CD4-positive, alpha-beta T cell (primary cell): ENCODE measurements around the gene TRIM67. TPM values are rescaled to one million over a fixed set of nuclear protein-coding genes. Genes with fewer than 3 reads are reported as not detected.

Source experiments
- ATAC-seq: fragments of 200-7000 bp; cut with Tn5 transposase; one replicate; pipeline ENCODE4 v1.10.0; 2022; ENCODE audit warnings: mild to moderate bottlenecking; ENCODE audit not compliant: poor library complexity
- CTCF ChIA-PET: fragments of 350-600 bp; sonication (Branson Sonifier 250); formaldehyde crosslinking; loops from one replicate; lab custom pipeline; 2021; ENCODE audit warnings: antibody characterized with exemption, inconsistent platforms; lab: Charles Lee
- POLR2A ChIA-PET: fragments of 350-600 bp; sonication (Branson Sonifier 250); formaldehyde crosslinking; loops from one replicate; lab custom pipeline; 2021; ENCODE audit warnings: antibody characterized with exemption, inconsistent platforms; lab: Charles Lee
- DNase-seq, 14 experiments: peaks; one replicate each; pipeline ENCODE4 v3.0.0-alpha.2; 2013 to 2020; ENCODE audit warnings: mixed read lengths in 2 of 14
- H3K27ac ChIP-seq, 2 donors: one replicate each; pipeline versions ENCODE4 v1.5.1 to v1.7.0; 2013; ENCODE audit warnings: low read length in 2 of 2, low read depth in 1 of 2, mild to moderate bottlenecking in 1 of 2
- H3K27me3 ChIP-seq, 2 experiments: 1 replicate in 1 of 2; 2 replicates in 1 of 2; pipeline versions ENCODE4 v1.6.1 to v1.7.0; 2013; ENCODE audit warnings: low read length in 2 of 2, control low read depth in 1 of 2, mild to moderate bottlenecking in 1 of 2, moderate library complexity in 1 of 2; ENCODE audit not compliant: insufficient read depth in 2 of 2, control insufficient read depth in 1 of 2
- H3K36me3 ChIP-seq: one replicate; pipeline ENCODE4 v1.6.1; 2013; ENCODE audit warnings: low read length, control low read depth; ENCODE audit not compliant: insufficient read depth
- H3K4me1 ChIP-seq: one replicate; pipeline ENCODE4 v1.6.1; 2013; ENCODE audit warnings: low read length, control low read depth; ENCODE audit not compliant: insufficient read depth
- H3K4me3 ChIP-seq: one replicate; pipeline ENCODE4 v1.5.1; 2013; ENCODE audit warnings: mild to moderate bottlenecking, low read length, moderate library complexity
- H3K9me3 ChIP-seq, 2 experiments: 1 replicate in 1 of 2; 2 replicates in 1 of 2; pipeline versions ENCODE4 v1.6.1 to v1.7.0; 2013; ENCODE audit warnings: low read length in 2 of 2, mild to moderate bottlenecking in 2 of 2, control low read depth in 1 of 2, moderate library complexity in 1 of 2; ENCODE audit not compliant: control insufficient read depth in 1 of 2, insufficient read depth in 1 of 2
- H3K27ac Mint-ChIP-seq: one replicate; pipeline ENCODE4 v1.8.0; 2020; ENCODE audit warnings: mixed read lengths
- H3K27me3 Mint-ChIP-seq: one replicate; pipeline ENCODE4 v1.8.0; 2021; ENCODE audit warnings: mixed read lengths
- H3K36me3 Mint-ChIP-seq: one replicate; pipeline ENCODE4 v1.8.0; 2021; ENCODE audit warnings: low read depth, mixed read lengths
- H3K4me1 Mint-ChIP-seq: one replicate; pipeline ENCODE4 v1.8.0; 2021; ENCODE audit warnings: low read depth, mixed read lengths
- H3K4me3 Mint-ChIP-seq: one replicate; pipeline ENCODE4 v1.8.0; 2020; ENCODE audit warnings: mild to moderate bottlenecking, mixed read lengths
- H3K9me3 Mint-ChIP-seq: one replicate; pipeline ENCODE4 v1.8.0; 2020; ENCODE audit warnings: mixed read lengths
- CTCF ChIP-seq: fragments of 200-600 bp; IDR thresholded peaks from one replicate; pipeline ENCODE4 v1.8.0; 2022; ENCODE audit warnings: antibody characterized with exemption, mild to moderate bottlenecking
- intact Hi-C, 2 experiments: fragments of 100-400 bp; cut with DNase I in 1 of 2; cut with micrococcal nuclease in 1 of 2; formaldehyde crosslinking; loops; one replicate each; pipeline versions ENCODE4 v1.15.1 to v1.9.0; 2023 to 2025; cut with DNase I, micrococcal nuclease
- total RNA-seq, 174 experiments: library from RNA in 2 of 174; stranded (reverse) in 2 of 174; gene quantifications; one replicate each; pipeline ENCODE4 v1.2.3 and lab custom pipeline; 2021 to 2026

TRIM67 gene
- total RNA-seq, 2 experiments from 2014 or later = not detected

DNA sequence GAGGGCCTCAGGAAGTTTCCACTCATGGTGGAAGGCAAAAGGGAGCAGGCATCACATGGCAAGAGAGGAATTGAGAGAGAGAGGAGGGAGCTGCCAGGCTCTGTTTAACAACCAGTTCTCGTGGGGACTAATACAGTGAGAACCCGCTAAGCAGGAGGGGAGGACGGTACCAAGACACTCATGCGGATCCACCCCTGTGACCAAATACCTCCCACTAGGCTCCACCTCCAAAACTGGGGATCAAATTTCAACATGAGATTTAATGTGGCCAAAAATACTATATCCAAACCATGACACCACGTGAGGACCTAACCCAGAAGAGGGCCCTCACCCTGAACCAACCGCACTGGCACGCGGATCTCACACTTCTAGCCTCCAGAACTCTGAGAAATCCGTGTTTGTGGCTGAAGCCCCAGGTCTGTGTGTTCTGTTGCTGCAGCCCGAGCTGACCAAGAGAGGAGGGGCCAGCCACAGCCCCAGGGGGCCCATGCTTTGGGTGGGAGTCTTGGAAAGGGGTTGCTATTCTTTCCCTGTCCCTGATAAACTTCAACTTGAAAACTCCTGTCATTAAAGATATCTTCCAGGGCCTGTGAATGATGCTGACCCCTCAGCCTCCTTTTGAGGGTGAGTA is 32.0 kb downstream of the TRIM67 start:
- no peaks in the 10 kb centered on the region for H3K4me1 ChIP-seq
- DNase-seq (no peak), ATAC-seq (no peak)
- no peak for TF ChIP-seq CTCF
- H3K27ac Mint-ChIP-seq = no peak overlapping the region
- no peaks in the 10 kb centered on the region for H3K9me3 ChIP-seq
- ChIA-PET CTCF (no interaction called here), POLR2A (no interaction called here)
- H3K36me3 ChIP-seq = no peaks in the 10 kb centered on the region
- no peak overlapping the region for H3K4me3 Mint-ChIP-seq
- H3K27me3 Mint-ChIP-seq = peaks cover 12% of the 10 kb centered on the region
- H3K4me1 Mint-ChIP-seq = no peaks in the 10 kb centered on the region
- no peak overlapping the region for H3K4me3 ChIP-seq
- H3K27ac ChIP-seq = no peak overlapping the region
- no peaks in the 10 kb centered on the region for H3K36me3 Mint-ChIP-seq
- intact Hi-C loops = no loop called here
- peaks cover 2% of the 10 kb centered on the region for H3K9me3 Mint-ChIP-seq
- peaks cover 0 to 7% of the 10 kb centered on the region in 2 experiments for H3K27me3 ChIP-seq

DNA sequence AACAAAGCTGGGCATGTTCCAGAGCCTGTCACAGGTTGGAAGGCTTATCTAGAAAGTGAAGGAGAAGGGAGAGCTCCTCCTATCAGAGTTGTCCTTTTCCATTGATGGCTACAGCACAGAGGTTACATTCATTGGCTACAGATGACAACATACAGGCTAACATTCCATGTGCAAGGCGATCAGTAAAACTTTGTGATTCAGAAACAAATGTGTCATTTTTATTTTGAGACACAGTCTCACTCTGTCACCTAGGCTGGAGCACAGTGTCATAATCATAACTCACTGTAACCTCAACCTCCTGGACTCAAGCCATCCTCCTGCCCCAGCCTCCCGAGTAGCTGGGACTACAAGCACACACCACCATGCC is 32.6 kb downstream of the TRIM67 start:
- no peak overlapping the region for H3K27ac Mint-ChIP-seq
- Histone ChIP-seq H3K27me3 (peaks cover 0 to 6% of the 10 kb centered on the region in 2 experiments), H3K4me1 (no peaks in the 10 kb centered on the region), H3K4me3 (no peak overlapping the region), H3K9me3 (no peaks in the 10 kb centered on the region), H3K36me3 (no peaks in the 10 kb centered on the region), H3K27ac (no peak overlapping the region)
- no peaks in the 10 kb centered on the region for H3K36me3 Mint-ChIP-seq
- no peak for ATAC-seq
- POLR2A ChIA-PET = no interaction called here
- H3K4me3 Mint-ChIP-seq = no peak overlapping the region
- no peak for DNase-seq
- peaks cover 5% of the 10 kb centered on the region for H3K27me3 Mint-ChIP-seq
- intact Hi-C loops = no loop called here
- H3K9me3 Mint-ChIP-seq = no peaks in the 10 kb centered on the region
- H3K4me1 Mint-ChIP-seq = no peaks in the 10 kb centered on the region
- no peak for TF ChIP-seq CTCF
- CTCF ChIA-PET = no interaction called here

DNA sequence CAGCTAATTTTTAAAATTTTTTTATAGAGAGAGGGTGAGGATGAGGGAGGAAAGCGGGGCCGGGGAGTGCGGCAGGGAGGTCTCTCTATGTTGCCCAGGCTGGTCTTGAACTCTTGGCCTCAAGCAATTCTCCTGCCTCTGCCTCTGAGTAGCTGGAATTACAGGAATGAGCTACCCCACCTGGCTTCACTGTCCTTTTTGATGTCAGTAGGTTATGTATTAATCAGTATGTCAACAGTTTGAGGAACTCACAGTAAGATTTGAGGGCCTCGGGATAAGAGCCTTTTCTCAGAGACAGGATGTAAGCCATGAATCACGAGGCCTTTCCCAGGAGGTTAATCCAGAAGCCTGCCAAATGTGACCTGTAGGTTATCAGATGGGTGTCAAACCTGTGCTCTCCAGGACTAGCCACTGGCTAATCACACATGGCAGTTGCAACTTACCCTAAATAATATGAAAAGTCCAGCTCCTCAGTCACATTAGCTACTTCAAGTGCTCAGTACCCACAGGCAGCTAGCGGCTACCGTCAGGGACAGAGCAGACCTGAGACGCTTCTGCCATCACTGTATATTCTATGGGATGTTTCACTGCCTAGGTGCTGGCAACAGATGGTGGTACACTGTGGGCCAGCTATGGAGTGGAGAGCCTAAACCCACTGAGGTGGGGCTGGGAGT is 33.1 kb downstream of the TRIM67 start:
- intact Hi-C loops = no loop called here

More for the DNA sequence above, 33.1 kb downstream of the TRIM67 start:
- Histone ChIP-seq H3K27ac (no peak overlapping the region), H3K36me3 (no peaks in the 10 kb centered on the region), H3K9me3 (no peaks in the 10 kb centered on the region), H3K4me3 (no peak overlapping the region), H3K27me3 (peaks cover 0 to 2% of the 10 kb centered on the region in 2 experiments), H3K4me1 (no peaks in the 10 kb centered on the region)
- Mint-ChIP-seq H3K4me3 (no peak overlapping the region), H3K27ac (no peak overlapping the region), H3K9me3 (no peaks in the 10 kb centered on the region), H3K36me3 (no peaks in the 10 kb centered on the region), H3K27me3 (peaks cover 4% of the 10 kb centered on the region), H3K4me1 (no peaks in the 10 kb centered on the region)
- ChIA-PET POLR2A (no interaction called here), CTCF (no interaction called here)
- ATAC-seq = no peak
- TF ChIP-seq CTCF = no peak
- DNase-seq = no peak
